ENCODE results near the gene ACTBL2. TPM values are rescaled to one million over a fixed set of nuclear protein-coding genes. Genes with fewer than 3 reads are reported as not detected.
"Not testable (repeated sequence)": the region's sequence is repeated elsewhere in the genome, so short reads cannot be mapped to it uniquely, and the experiment has no call there.

The ACTBL2 gene
- total RNA-seq, 1 donor from 2014 or later, result not detected

GRCh38 chr5:57494104-57495098, 11.8 kb upstream of the ACTBL2 start:
- no peak for DNase-seq

DNA sequence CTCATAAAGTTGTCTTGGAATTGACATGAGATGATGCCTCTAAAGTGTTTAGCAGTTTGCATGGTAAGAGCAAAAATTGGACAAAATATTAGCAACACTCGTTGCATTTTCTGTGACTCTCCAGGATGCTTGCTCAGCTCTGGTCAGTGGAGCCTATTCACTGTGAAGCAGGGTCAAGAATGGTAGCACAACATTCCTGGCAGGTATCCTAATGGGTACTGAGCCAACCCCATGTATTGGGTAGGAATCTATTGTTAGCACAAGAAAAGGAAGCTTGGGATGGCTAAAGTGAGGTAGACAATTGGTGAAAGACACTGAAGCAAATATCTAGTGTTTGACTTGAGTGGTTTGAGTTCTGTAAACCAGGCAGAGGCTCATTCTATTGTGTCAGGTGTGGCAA, 10.4 kb upstream of the ACTBL2 start:
- DNase-seq, result no peak

DNA sequence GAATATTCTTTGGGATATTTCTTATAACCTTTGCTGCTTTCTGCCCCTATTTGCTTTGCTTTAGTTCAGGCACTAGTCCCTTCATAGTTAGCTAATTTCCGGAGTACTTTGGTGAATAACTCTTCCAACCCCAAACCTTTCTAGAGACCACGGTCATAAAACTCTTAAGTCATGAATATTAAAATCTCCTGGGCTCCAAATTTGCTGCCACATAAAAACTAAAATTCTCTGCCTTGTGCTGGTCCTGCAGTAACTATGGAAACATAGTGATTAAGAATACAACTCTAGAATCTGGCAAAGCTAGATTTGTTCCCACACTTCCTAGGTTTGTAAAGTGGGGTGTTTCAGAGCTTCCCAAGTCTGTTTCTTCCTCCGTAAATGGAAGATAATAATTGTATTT, 10.0 kb upstream of the ACTBL2 start:
- no peak for DNase-seq

DNA sequence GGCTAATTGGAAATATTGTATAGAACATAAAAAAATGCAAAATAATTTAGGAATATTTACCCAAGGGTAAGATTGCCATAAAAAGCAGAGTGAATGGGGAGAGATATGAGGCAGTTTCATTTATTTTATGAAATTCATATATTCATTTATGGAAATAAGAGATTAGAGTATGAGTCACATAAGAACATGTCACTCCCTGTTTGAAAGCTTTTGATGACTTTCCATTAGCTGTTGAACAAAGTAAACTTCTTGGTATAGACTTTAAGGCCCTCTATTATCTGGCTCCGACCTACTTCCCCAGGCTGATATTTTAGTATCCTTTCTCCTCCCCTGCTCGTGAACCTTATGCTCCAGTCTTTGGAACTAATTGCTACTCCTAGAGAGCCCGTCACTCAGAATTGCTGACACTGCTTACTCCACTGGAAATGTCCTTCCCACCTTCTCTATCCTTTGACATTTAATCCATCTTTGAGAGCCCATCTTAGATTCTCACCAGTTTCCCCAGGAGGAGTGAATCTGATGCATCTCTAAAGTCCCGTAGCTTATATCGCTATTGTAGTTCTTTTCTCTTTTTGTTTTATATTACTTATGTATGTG, 8.9 kb upstream of the ACTBL2 start:
- no peak for DNase-seq

GRCh38 chr5:57488215-57488955, 5.8 kb upstream of the ACTBL2 start:
- no peak for DNase-seq

DNA sequence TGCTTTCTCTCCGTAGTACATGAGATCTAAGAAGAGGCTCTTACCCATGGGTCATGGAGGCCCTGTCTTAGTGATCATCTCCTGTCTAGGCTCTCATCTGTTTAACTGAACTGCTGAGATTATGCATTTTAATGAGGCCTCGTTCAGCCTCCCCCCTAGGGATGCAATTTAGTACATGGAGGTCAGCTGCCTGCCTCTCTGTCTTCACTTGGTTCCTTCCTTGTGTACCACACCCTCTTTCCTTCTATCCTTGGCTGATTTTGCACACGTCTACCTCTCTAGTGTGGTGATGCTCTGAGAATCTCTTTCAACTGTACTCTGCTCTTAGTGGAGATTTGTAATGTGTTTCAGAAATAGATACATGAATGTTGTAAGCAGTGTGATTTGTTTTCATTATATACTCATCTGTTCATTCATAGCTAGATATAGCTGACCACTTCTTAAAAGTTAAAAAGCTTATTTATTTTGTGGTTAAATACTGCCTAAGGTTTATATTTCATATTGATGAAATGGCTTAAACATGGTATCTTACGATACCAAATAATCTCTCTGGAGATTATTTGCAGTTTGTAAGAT, 3.5 kb upstream of the ACTBL2 start:
- DNase-seq, result no peak

DNA sequence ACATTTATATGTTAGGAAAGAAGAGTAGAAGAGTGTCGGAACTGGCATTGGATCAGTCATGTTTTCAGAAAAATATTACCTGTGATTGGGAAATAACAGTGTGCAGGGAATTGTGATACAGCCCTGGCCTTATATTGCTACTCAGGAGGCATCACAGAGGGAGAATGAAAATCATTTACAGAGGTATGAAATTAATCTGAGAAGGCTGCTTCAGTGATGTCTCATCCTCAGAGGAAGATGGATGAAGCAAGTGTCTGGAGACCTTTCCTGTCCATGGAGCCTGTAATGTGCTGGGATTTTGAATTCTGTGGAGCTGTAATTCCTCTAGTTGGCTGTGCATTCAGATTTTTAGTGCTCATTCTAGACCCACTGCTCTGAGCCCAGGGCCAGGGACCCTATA, 3.8 kb downstream of the ACTBL2 start:
- no peak for DNase-seq

DNA sequence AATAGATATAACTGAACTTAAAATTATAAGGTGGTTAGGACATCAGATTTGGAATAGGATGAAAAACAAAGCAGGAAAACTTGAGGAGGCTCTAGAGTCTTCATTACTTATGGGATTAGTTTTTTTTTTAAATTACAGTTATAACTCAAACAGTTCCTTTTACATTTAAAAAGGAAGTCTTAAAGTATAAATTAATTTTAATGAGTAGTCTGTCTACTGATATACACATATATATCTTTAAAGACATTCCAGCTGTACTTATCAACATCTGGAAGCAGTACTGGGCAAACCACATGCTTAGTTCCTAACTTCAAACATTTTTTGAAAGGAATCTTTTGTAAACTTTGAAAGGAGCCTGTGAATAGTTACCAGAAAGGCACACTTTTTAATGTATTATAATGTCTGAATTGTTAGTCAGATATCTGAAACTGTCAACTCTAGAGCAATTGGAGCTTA, 6.0 kb downstream of the ACTBL2 start:
- no peak for DNase-seq

GRCh38 chr5:57470339-57470738, 12.3 kb downstream of the ACTBL2 start:
- DNase-seq, result no peak

- DNase-seq, result no peak
These were observed 14.0 kb downstream of the ACTBL2 start for GRCh38 chr5:57468481-57469163.

- no peak for DNase-seq
These were observed 16.1 kb downstream of the ACTBL2 start for GRCh38 chr5:57466544-57466943.

DNA sequence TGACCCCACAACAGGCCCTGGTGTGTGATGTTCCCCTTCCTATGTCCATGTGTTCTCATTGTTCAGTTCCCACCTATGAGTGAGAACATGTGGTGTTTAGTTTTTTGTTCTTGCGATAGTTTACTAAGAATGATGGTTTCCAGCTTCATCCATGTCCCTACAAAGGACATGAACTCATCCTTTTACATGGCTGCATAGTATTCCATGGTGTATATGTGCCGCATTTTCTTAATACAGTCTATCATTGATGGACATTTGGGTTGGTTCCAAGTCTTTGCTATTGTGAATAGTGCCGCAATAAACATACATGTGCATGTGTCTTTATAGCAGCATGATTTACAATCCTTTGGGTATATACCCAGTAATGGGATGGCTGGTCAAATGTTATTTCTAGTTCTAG, 22.6 kb downstream of the ACTBL2 start:
- DNase-seq, result not testable (repeated sequence)

GRCh38 chr5:57458443-57458842, 24.2 kb downstream of the ACTBL2 start:
- no peak for DNase-seq

DNA sequence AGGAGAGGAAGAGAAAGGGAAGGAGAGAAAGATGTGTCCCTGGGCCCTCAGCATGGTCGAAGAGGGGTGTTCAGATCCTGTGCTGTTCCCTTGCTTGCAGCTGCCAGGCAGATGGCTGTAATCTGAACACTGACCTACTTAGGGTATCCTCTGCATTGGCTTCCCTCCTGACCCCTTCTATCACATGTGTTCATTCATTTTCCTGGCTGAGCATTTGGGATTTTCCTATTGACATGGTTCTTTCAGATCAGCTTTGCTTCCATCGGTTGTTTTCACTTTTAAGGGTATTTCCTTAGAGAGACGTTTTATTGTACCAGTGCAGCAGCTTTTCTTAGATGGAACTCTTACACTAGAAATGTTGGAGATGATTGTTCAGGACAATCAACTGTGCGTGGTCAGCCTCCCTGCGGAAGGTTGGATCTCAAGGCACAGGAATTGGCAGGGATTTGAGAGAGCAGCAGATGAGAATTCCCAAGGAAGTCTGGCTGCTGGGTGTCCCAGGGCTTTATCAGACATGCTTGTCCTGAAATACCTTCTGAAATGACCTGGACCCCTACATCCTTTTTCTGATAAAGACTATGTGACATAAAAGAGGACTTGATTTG, 26.0 kb downstream of the ACTBL2 start:
- DNase-seq, result no peak

DNA sequence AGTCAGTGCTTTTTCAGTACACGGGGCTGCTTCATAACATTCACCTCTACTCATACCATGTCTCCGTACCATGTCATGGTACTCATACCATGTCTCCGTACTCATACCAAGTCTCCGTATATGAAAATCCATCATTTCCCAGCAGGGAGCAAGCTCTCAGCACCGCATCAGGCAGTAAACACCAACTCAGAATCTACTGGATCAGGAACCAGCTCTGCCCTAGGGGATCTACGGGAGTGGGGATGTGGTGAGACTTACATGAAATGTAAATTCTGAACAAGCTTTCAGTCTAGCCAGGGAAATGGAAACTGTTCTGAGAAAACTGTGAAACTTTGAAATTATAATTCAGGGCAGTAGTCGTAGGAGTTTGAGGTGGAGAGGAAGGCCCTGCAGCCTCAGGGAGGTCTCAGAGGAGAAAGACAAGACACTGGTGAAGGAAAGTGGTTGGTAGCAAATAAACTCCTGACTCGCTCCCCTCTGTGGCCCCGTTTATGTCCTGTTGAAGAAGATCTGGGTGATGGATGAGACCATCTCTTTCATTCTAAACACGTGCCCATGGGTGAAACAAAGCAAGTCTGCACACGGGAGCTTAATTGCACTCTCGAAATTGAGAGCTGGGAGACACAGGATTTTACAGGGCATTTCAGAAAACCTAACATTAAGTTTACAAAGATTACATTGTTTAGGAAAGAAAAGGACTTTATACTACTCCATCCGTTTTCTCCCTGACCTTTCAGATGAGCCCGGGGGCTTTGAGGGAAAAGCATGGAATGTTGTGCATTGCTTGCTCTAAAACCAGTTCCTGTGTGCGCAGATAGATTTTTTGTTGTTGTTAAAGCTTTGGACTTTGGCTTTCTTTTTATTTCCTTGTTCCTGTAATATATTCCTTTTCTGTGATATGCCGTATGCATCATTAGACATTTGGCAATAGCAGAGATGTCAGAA, 26.8 kb downstream of the ACTBL2 start:
- no peak for DNase-seq

- no peak for DNase-seq
These were observed 27.7 kb downstream of the ACTBL2 start for GRCh38 chr5:57454896-57455295.

DNA sequence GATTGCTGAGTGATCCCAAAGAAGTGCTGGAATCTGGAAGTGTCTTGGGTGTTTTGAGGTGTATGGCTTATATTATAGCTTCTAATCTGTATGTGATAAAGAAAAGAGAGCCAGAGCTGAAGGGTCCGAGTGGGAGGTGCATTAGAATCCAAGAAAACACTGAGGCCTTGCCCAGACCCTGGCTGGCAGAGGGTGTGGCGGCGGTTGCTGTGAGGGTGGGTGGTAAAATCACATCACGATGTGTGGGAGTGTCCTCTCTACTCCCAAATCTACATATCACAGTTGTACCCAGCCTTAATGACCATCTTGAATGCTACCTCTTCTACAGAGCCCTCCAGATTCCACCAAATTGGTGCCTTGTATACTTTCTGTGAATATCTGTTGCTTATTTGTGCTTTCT, 28.9 kb downstream of the ACTBL2 start:
- no peak for DNase-seq

GRCh38 chr5:57452885-57453284, 29.7 kb downstream of the ACTBL2 start:
- DNase-seq, result no peak

- DNase-seq, result no peak
These were observed 31.4 kb downstream of the ACTBL2 start for GRCh38 chr5:57450991-57451876.

Measured in occipital lobe (tissue), 2 donors.